HCT116 (cell line): ENCODE results near the gene ESPNL.
A peak's percentile ranks its signal among the peaks of the same experiment; 100 is the strongest.

ENCODE experiments used
- CTCF ChIP-seq, 3 experiments: fragments of 200-600 bp in 1 of 3; sonication (generic) in 1 of 3; IDR thresholded peaks in 2 of 3; conservative IDR thresholded peaks in 1 of 3; 2 replicates each; pipeline ENCODE4 v1.5.1; 2012 to 2017; ENCODE audit warnings: low read depth in 2 of 3, low read length in 2 of 3, antibody characterized with exemption in 1 of 3, borderline replicate concordance in 1 of 3, control low read depth in 1 of 3, mild to moderate bottlenecking in 1 of 3, mixed read lengths in 1 of 3, mixed run types in 1 of 3, moderate library complexity in 1 of 3; ENCODE audit not compliant: insufficient read depth in 1 of 3
- POLR2AphosphoS5 ChIP-seq: IDR thresholded peaks from 2 replicates; pipeline ENCODE4 v1.6.1; 2011; ENCODE audit warnings: mild to moderate bottlenecking, low read depth, low read length, moderate library complexity

- peak in 1 of 3 experiments; percentile 53; a peak in 2 of 6 replicates for TF ChIP-seq CTCF (IDR thresholded peaks at IDR 0.05 in 2 of 3, conservative IDR thresholded peaks at IDR 0.05 in 1 of 3; ENCODE audit: borderline replicate concordance in 1 of 3, insufficient read depth in 1 of 3, low read depth in 2 of 3, low read length in 2 of 3)
- no peak for TF ChIP-seq POLR2AphosphoS5
Measured at GRCh38 chr2:238152771-238153688, 52.9 kb downstream of the ESPNL start.
